Ovary (tissue), 9 donors: ENCODE measurements around the gene PIGU. TPM values are rescaled to one million over a fixed set of nuclear protein-coding genes. Genes with fewer than 3 reads are reported as not detected.

Source experiments
- DNase-seq, 5 donors: peaks; one replicate each; pipeline ENCODE4 v3.0.0-alpha.2; 2019 to 2020
- H3K27ac ChIP-seq, 2 donors: fragments of 200-600 bp; one replicate each; pipeline versions ENCODE4 v1.5.1 to v1.8.0; 2019 to 2022
- H3K27me3 ChIP-seq: fragments of 200-600 bp; one replicate; pipeline ENCODE4 v1.8.0; 2022
- H3K36me3 ChIP-seq: fragments of 200-600 bp; sonication (generic); one replicate; pipeline ENCODE4 v1.5.1; 2019
- H3K4me1 ChIP-seq: one replicate; pipeline ENCODE4 v1.8.1; 2013; ENCODE audit warnings: mild to moderate bottlenecking, moderate library complexity; ENCODE audit not compliant: insufficient read depth
- H3K4me3 ChIP-seq: fragments of 200-600 bp; sonication (generic); one replicate; pipeline ENCODE4 v1.5.1; 2017
- H3K9me3 ChIP-seq, 2 donors: fragments of 200-600 bp in 1 of 2; sonication (generic) in 1 of 2; one replicate each; pipeline versions ENCODE4 v1.5.1 to v1.8.1; 2013 to 2019; ENCODE audit warnings: mild to moderate bottlenecking in 1 of 2, moderate library complexity in 1 of 2
- EP300 ChIP-seq: sonication (generic); formaldehyde crosslinking; IDR thresholded peaks from one replicate; pipeline ENCODE4 v1.6.1; 2017; ENCODE audit warnings: antibody characterized with exemption
- POLR2A ChIP-seq: fragments of 450-650 bp; IDR thresholded peaks from one replicate; pipeline ENCODE4 v1.6.1; 2017; ENCODE audit warnings: antibody characterized with exemption, mild to moderate bottlenecking, moderate library complexity
- WGBS, 3 donors: extraction: QIAGEN DNeasy Blood & Tissue Kit in 1 of 3; methylation state at CpG; one replicate each; pipeline versions ENCODE4 v1.1.5 to v1.1.7; 2013 to 2017; 5-methylcytosine and 5-hydroxymethylcytosine counted together
- intact Hi-C, 4 donors: fragments of 100-400 bp; cut with DNase I; formaldehyde crosslinking; loops; one replicate each; pipeline versions ENCODE4 v1.11.0 to v1.15.1; 2022 to 2023
- polyA plus RNA-seq, 2 donors: library from polyadenylated mRNA; stranded (reverse); fragments of 200-250 nt in 1 of 2; fragments of 350-450 nt in 1 of 2; fragmentation: Illumina TruSeq in 1 of 2; extraction: RNeasy Lipid Tissue Mini Kit (QIAGEN cat#74804) in 1 of 2; gene quantifications; one replicate each; pipeline ENCODE4 v1.2.3, GENCODE V29; 2013 to 2014
- total RNA-seq, 7 donors: library from RNA; depleted of rRNA in 2 of 7; stranded (reverse); fragments of >200 nt in 2 of 7; fragmentation: NEBNext Ultra II Directional in 3 of 7; extraction: Animal tissue kit (Norgen Biotek cat#: 25700) in 3 of 7; gene quantifications; one replicate each; pipeline versions ENCODE4 v1.1.0 to v1.2.4, GENCODE V29; 2016 to 2023
- TF ChIP-seq, protein P1 (sequence below), 3 donors: fragments of 450-650 bp in 2 of 3; fragments of 200-600 bp in 1 of 3; IDR thresholded peaks; one replicate each; pipeline versions ENCODE4 v1.5.1 to v1.8.0; 2016 to 2022; ENCODE audit warnings: antibody characterized with exemption in 3 of 3, mild to moderate bottlenecking in 1 of 3
- donor health status: DM: no; HTN: no; CAD: no; lungs with moderate emphysema.
- donor health status: DM: no; HTN: no; CAD: no.
- donor health status: Bipolar disorder and iron deficiency.
- donor health status: DM: yes; HTN: yes; CAD: no.
- donor health status: DM: no; HTN: no; CAD: no.
- donor health status: DM: yes; HTN: yes; CAD: no.

The PIGU gene
- total and polyA plus RNA-seq, 9 donors, result 14.4 to 61.4 (median 20.9) TPM

DNA sequence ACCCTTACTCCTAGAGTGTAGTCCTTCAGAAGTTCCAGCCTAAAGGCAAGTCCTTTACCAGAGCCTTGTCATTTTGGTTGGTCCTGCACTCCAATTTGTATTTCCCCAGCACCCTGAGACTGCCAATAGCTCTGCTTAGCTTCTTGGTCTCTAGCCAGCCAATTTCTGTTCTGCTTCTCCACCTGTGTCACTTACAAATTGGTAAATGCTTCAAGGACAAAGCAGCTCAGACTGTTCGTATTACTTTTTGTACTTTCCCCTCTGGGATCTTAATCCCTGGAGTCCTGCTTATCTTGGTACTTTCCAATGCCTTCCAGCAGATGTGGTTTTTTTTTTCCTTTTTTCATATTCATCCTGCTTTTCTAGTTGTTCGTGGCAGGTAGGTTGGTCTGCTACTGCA lies 25.7 kb downstream of the PIGU start:
- no peak for DNase-seq
- Histone ChIP-seq H3K27me3 (no peaks in the 10 kb centered on the region), H3K4me3 (no peak overlapping the region), H3K27ac (no peak overlapping the region), H3K4me1 (no peaks in the 10 kb centered on the region), H3K9me3 (no peaks in the 10 kb centered on the region), H3K36me3 (no peaks in the 10 kb centered on the region)
- TF ChIP-seq EP300 (no peak), POLR2A (no peak)
- TF ChIP-seq, protein P1, sequence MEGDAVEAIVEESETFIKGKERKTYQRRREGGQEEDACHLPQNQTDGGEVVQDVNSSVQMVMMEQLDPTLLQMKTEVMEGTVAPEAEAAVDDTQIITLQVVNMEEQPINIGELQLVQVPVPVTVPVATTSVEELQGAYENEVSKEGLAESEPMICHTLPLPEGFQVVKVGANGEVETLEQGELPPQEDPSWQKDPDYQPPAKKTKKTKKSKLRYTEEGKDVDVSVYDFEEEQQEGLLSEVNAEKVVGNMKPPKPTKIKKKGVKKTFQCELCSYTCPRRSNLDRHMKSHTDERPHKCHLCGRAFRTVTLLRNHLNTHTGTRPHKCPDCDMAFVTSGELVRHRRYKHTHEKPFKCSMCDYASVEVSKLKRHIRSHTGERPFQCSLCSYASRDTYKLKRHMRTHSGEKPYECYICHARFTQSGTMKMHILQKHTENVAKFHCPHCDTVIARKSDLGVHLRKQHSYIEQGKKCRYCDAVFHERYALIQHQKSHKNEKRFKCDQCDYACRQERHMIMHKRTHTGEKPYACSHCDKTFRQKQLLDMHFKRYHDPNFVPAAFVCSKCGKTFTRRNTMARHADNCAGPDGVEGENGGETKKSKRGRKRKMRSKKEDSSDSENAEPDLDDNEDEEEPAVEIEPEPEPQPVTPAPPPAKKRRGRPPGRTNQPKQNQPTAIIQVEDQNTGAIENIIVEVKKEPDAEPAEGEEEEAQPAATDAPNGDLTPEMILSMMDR (IDR thresholded peaks at IDR 0.05), result no peak
- 83 to 95% (median 87%) methylated on average over 2 of the region's 2 CpGs for WGBS, 3 donors
- intact Hi-C loops, result no loop called here

DNA sequence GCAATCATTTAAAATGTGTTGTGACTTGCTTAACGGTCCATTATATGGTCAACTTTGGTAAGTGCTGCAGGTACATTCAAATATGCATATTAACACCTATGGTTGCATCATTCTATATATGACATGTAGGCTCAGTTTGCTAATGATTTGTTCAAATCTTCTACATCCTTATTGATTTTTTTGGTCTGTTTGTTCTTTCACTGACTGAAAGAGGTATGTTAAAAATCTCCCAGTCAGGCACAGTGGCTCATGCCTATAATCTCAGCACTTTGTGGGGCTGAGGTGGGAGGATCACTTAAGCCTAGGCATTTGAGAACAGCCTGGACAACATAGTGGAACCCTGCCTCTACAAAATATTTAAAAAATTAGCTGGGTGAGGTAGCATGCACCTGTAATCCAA lies 29.2 kb downstream of the PIGU start:
- Histone ChIP-seq H3K4me1 (no peaks in the 10 kb centered on the region), H3K27ac (no peak overlapping the region), H3K4me3 (no peak overlapping the region), H3K27me3 (no peaks in the 10 kb centered on the region), H3K9me3 (no peaks in the 10 kb centered on the region), H3K36me3 (no peaks in the 10 kb centered on the region)
- WGBS, 3 donors, result 94 to 96% (median 95%) methylated on average over 1 of the region's 1 CpG
- DNase-seq, result no peak
- intact Hi-C loops, result no loop called here
- no peak for TF ChIP-seq POLR2A
- no peak for TF ChIP-seq EP300
- TF ChIP-seq, protein P1 (IDR thresholded peaks at IDR 0.05), result no peak

DNA sequence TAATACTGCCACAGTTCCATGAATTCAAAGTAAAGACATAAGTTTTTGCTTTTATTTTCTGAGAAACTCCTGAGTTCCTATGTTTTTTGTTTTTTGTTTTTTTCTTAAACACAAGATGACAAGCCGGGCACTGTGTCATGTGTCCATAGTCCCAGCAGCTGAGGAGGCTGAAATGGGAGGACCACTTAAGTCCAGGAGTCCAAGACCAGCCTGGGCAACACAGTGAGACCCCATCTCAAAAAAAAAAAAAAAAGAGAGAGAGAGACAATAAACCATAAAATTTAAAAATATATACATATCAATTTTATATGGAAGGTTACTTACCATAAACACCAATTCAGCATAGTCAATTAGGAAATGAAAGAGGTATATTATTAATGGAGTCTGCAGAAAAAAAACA lies 31.9 kb downstream of the PIGU start:
- no peaks in the 10 kb centered on the region for H3K9me3 ChIP-seq
- no peak for DNase-seq
- no peaks in the 10 kb centered on the region for H3K36me3 ChIP-seq
- H3K4me3 ChIP-seq, result no peak overlapping the region
- no peaks in the 10 kb centered on the region for H3K4me1 ChIP-seq
- WGBS, 3 donors, result 89 to 98% (median 91%) methylated on average over 1 of the region's 1 CpG
- intact Hi-C loops, result no loop called here
- no peaks in the 10 kb centered on the region for H3K27me3 ChIP-seq
- H3K27ac ChIP-seq, result no peak overlapping the region
- no peak for TF ChIP-seq POLR2A
- TF ChIP-seq, protein P1 (IDR thresholded peaks at IDR 0.05), result no peak
- no peak for TF ChIP-seq EP300

DNA sequence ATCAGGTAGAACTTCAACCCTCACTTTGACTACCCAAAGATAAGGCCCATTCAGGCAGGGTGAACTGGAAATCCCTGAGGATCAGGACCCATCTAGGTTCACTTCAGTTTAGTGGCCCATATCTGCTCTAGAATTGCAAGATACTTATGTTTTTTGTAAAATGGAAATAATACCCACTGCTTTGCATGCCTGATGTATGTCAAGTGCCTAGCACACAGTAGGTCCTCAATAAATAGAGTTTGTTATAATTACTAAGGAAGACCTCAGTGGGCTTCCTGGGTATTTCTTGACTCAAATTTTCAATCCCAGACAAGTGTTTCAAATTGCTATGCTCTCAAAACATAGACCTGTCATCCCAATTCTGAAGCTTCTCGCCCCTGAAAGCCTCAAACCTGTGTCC lies 32.5 kb downstream of the PIGU start:
- H3K4me3 ChIP-seq, result no peak overlapping the region
- H3K27me3 ChIP-seq, result no peaks in the 10 kb centered on the region
- no peak overlapping the region for H3K27ac ChIP-seq
- H3K9me3 ChIP-seq, result no peaks in the 10 kb centered on the region
- no peaks in the 10 kb centered on the region for H3K4me1 ChIP-seq
- H3K36me3 ChIP-seq, result no peaks in the 10 kb centered on the region
- DNase-seq, result no peak
- 98 to 100% (median 100%) methylated on average over 1 of the region's 1 CpG for WGBS, 3 donors
- intact Hi-C loops, result no loop called here
- TF ChIP-seq EP300 (no peak), POLR2A (no peak)
- TF ChIP-seq, protein P1 (IDR thresholded peaks at IDR 0.05), result no peak

DNA sequence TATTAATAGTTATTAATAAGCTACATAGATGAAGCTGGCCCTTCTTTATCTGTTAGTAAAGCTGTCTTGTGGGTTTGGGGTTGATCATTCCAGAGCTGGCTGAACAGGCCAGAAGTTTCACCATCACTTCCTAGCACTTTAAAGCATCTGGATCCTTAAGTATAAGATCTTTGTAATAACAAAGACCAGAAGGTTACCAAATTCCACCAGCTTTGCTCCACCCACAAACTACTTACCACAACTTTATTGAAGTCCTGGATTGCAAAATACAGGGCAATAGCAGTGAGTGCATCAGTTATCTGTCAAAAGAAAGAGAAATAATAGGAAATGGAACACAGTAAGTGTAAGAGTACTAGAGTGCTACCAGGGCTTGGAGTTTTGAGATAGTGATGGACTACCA lies 33.0 kb downstream of the PIGU start:
- Histone ChIP-seq H3K4me1 (no peaks in the 10 kb centered on the region), H3K4me3 (no peak overlapping the region), H3K27me3 (no peaks in the 10 kb centered on the region), H3K27ac (no peak overlapping the region), H3K36me3 (no peaks in the 10 kb centered on the region), H3K9me3 (no peaks in the 10 kb centered on the region)
- DNase-seq, result no peak
- TF ChIP-seq POLR2A, result no peak
- TF ChIP-seq EP300, result no peak
- TF ChIP-seq, protein P1 (IDR thresholded peaks at IDR 0.05), result no peak
- intact Hi-C loops, result no loop called here
